GM13977 (cell line): ENCODE data around the gene MEGF11.

Source experiments
- DNase-seq: peaks from one replicate; pipeline ENCODE4 v3.0.0; 2012; ENCODE audit warnings: low spot score
- CTCF ChIP-seq: IDR thresholded peaks from 2 replicates; pipeline ENCODE4 v1.5.1; 2012; ENCODE audit warnings: mild to moderate bottlenecking, control low read depth; ENCODE audit not compliant: insufficient read depth; ENCODE audit errors: extremely low read depth, missing control alignments
- in situ Hi-C: fragments of 300-500 bp; cut with MboI; formaldehyde crosslinking; loops from one replicate; pipeline ENCODE4 v1.12.0; 2022; ENCODE audit warnings: low sequenced_read_pairs, low pct_unique_long_range_greater_than_20kb, mixed read lengths, inconsistent platforms; ENCODE audit not compliant: unreplicated experiment

Gene MEGF11

GRCh38 chr15:66180531-66181097 is 72.9 kb downstream of the MEGF11 start:
- no peak for TF ChIP-seq CTCF
- no peak for DNase-seq
- in situ Hi-C loops, result no loop called here

GRCh38 chr15:66178531-66178910 is 75.0 kb downstream of the MEGF11 start:
- in situ Hi-C loops, result no loop called here
- no peak for TF ChIP-seq CTCF
- DNase-seq, result no peak

GRCh38 chr15:66172324-66172980 is 81.1 kb downstream of the MEGF11 start:
- in situ Hi-C loops, result loop anchor here (25.0 kb wide), 1 partner anchor 90 kb away; the partner anchor contains the start of gene MEGF11
- TF ChIP-seq CTCF, result no peak
- DNase-seq, result no peak

- DNase-seq, result no peak
- no peak for TF ChIP-seq CTCF
- in situ Hi-C loops, result loop anchor here (25.0 kb wide), 1 partner anchor 90 kb away; the partner anchor contains the start of gene MEGF11
Observed at GRCh38 chr15:66171841-66172240, 81.7 kb downstream of the MEGF11 start.

- DNase-seq, result no peak
- in situ Hi-C loops, result loop anchor here (25.0 kb wide), 1 partner anchor 92 kb away; the partner anchor contains the start of gene MEGF11
- no peak for TF ChIP-seq CTCF
Observed at GRCh38 chr15:66170716-66171115, 82.8 kb downstream of the MEGF11 start.

- in situ Hi-C loops, result loop anchor here (25.0 kb wide), 1 partner anchor 92 kb away; the partner anchor contains the start of gene MEGF11
- no peak for DNase-seq
- TF ChIP-seq CTCF, result no peak
Observed at GRCh38 chr15:66170042-66170441, 83.5 kb downstream of the MEGF11 start.
